Dermis microvascular lymphatic vessel endothelial cell (primary cell): ENCODE measurements around the gene APBA2. TPM values are rescaled to one million over a fixed set of nuclear protein-coding genes. Genes with fewer than 3 reads are reported as not detected.
A peak's percentile ranks its signal among the peaks of the same experiment; 100 is the strongest.
"Not testable (repeated sequence)": the region's sequence is repeated elsewhere in the genome, so short reads cannot be mapped to it uniquely, and the experiment has no call there.

Source experiments
- DNase-seq, 2 donors: peaks; one replicate each; pipeline versions ENCODE4 v3.0.0 to v3.0.0-alpha.2; 2010; ENCODE audit warnings: low read depth in 2 of 2
- total RNA-seq: library from RNA; depleted of rRNA; stranded (reverse); fragments of >200 nt; gene quantifications from 2 replicates; pipeline ENCODE4 v1.2.1, GENCODE V29; 2014

The APBA2 gene
- total RNA-seq, 1 donor from 2014 or later, result 22.7 TPM

- no peak for DNase-seq
Observed at GRCh38 chr15:29034593-29035335, 149.0 kb downstream of the APBA2 start.

- no peak for DNase-seq
Observed at GRCh38 chr15:29035336-29036285, 149.8 kb downstream of the APBA2 start.

- peak; percentile 4 to 9 for DNase-seq
Observed at GRCh38 chr15:29037997-29038705, 152.4 kb downstream of the APBA2 start.

GRCh38 chr15:29039466-29040369 is 153.9 kb downstream of the APBA2 start:
- no peak for DNase-seq

GRCh38 chr15:29040370-29040751 is 154.6 kb downstream of the APBA2 start:
- DNase-seq, result no peak

- DNase-seq, result no peak
Observed at GRCh38 chr15:29043736-29044502, 158.1 kb downstream of the APBA2 start.

- DNase-seq, result no peak
Observed at GRCh38 chr15:29044503-29044901, 158.7 kb downstream of the APBA2 start.

- DNase-seq, result not testable (repeated sequence)
Observed at GRCh38 chr15:29045161-29045560, 159.4 kb downstream of the APBA2 start.

- peak in 1 of 2 donors; percentile 33 for DNase-seq
Observed at GRCh38 chr15:29045717-29046116, 159.9 kb downstream of the APBA2 start.

- DNase-seq, result no peak
Observed at GRCh38 chr15:29046281-29046810, 160.6 kb downstream of the APBA2 start.

- no peak for DNase-seq
Observed at GRCh38 chr15:29046977-29047376, 161.2 kb downstream of the APBA2 start.

GRCh38 chr15:29048011-29048410 is 162.2 kb downstream of the APBA2 start:
- DNase-seq, result no peak

GRCh38 chr15:29050870-29051269 is 165.1 kb downstream of the APBA2 start:
- DNase-seq, result no peak

GRCh38 chr15:29051422-29051821 is 165.6 kb downstream of the APBA2 start:
- DNase-seq, result no peak

GRCh38 chr15:29053006-29053405 is 167.2 kb downstream of the APBA2 start:
- no peak for DNase-seq

GRCh38 chr15:29053661-29054131 is 167.9 kb downstream of the APBA2 start:
- DNase-seq, result no peak

- no peak for DNase-seq
Observed at GRCh38 chr15:29054171-29055045, 168.6 kb downstream of the APBA2 start.

GRCh38 chr15:29055876-29056275 is 170.1 kb downstream of the APBA2 start:
- DNase-seq, result no peak
